HepG2 (cell line): ENCODE results near the gene KSR1. TPM values are rescaled to one million over a fixed set of nuclear protein-coding genes. Genes with fewer than 3 reads are reported as not detected.

Experiments
- ATF7-NPFF ChIP-seq: sonication (generic); formaldehyde crosslinking; IDR thresholded peaks from 2 replicates; pipeline ENCODE4 v1.8.1; 2023; ENCODE audit warnings: mild to moderate bottlenecking, low read depth, missing genetic modification reagents, moderate library complexity
- ETS1 ChIP-seq: sonication (generic); formaldehyde crosslinking; IDR thresholded peaks from 2 replicates; pipeline ENCODE4 v1.4.0; 2020; ENCODE audit warnings: missing genetic modification reagents
- GATAD2A ChIP-seq: IDR thresholded peaks from 2 replicates; pipeline ENCODE4 v1.6.1; 2016
- GLMP ChIP-seq: sonication (generic); formaldehyde crosslinking; IDR thresholded peaks from 2 replicates; pipeline ENCODE4 v1.9.0; 2021; ENCODE audit warnings: missing genetic modification reagents, mild to moderate bottlenecking, borderline replicate concordance
- HMG20B ChIP-seq: conservative IDR thresholded peaks from 2 replicates; pipeline ENCODE4 v1.6.1; 2016; ENCODE audit warnings: missing genetic modification reagents, missing compliant biosample characterization
- NR0B2 ChIP-seq: sonication (generic); formaldehyde crosslinking; IDR thresholded peaks from 2 replicates; pipeline ENCODE4 v1.4.0; 2020; ENCODE audit warnings: mild to moderate bottlenecking, missing genetic modification reagents
- NR1H2 ChIP-seq: sonication (generic); formaldehyde crosslinking; IDR thresholded peaks from 2 replicates; pipeline ENCODE4 v1.8.1; 2022; ENCODE audit warnings: low read depth, missing genetic modification reagents, borderline replicate concordance
- NRL ChIP-seq: sonication (generic); formaldehyde crosslinking; IDR thresholded peaks from 2 replicates; pipeline ENCODE4 v1.5.0; 2020; ENCODE audit warnings: missing genetic modification reagents, mild to moderate bottlenecking, moderate library complexity, borderline replicate concordance
- PBX2 ChIP-seq: IDR thresholded peaks from 2 replicates; pipeline ENCODE4 v1.6.1; 2016; ENCODE audit warnings: control low read depth
- SMARCE1 ChIP-seq: fragments of 450-650 bp; IDR thresholded peaks from 2 replicates; pipeline ENCODE4 v1.6.1; 2017; ENCODE audit warnings: borderline replicate concordance
- THAP9 ChIP-seq: sonication (generic); formaldehyde crosslinking; IDR thresholded peaks from 2 replicates; pipeline ENCODE4; 2020; ENCODE audit warnings: missing genetic modification reagents, mild to moderate bottlenecking, borderline replicate concordance
- U2AF2 ChIP-seq: fragments of 200-400 bp; formaldehyde crosslinking; IDR thresholded peaks from 2 replicates; pipeline ENCODE4 v1.6.1; 2017; ENCODE audit warnings: low read depth, mild to moderate bottlenecking, low read length
- ZNF235 ChIP-seq: sonication (generic); formaldehyde crosslinking; IDR thresholded peaks from 2 replicates; pipeline ENCODE4 v1.8.1; 2023; ENCODE audit warnings: mild to moderate bottlenecking, missing genetic modification reagents, borderline replicate concordance
- ZNF333 ChIP-seq: sonication (generic); formaldehyde crosslinking; IDR thresholded peaks from 2 replicates; pipeline ENCODE4 v1.4.0; 2020; ENCODE audit warnings: mild to moderate bottlenecking, missing genetic modification reagents, borderline replicate concordance
- ZNF343 ChIP-seq: sonication (generic); formaldehyde crosslinking; IDR thresholded peaks from 2 replicates; pipeline ENCODE4 v1.4.0; 2020; ENCODE audit warnings: mild to moderate bottlenecking, missing genetic modification reagents
- ZNF383 ChIP-seq: sonication (generic); formaldehyde crosslinking; IDR thresholded peaks from 2 replicates; pipeline ENCODE4 v1.4.0; 2020; ENCODE audit warnings: missing genetic modification reagents, mild to moderate bottlenecking, borderline replicate concordance
- ZNF670 ChIP-seq: sonication (generic); formaldehyde crosslinking; IDR thresholded peaks from 2 replicates; pipeline ENCODE4 v1.8.0; 2022; ENCODE audit warnings: mild to moderate bottlenecking, missing genetic modification reagents, borderline replicate concordance
- ZNF775 ChIP-seq: sonication (generic); formaldehyde crosslinking; IDR thresholded peaks from 2 replicates; pipeline ENCODE4 v1.4.0; 2020; ENCODE audit warnings: missing genetic modification reagents, mild to moderate bottlenecking, moderate library complexity, borderline replicate concordance
- ZNF800 ChIP-seq: sonication (generic); formaldehyde crosslinking; IDR thresholded peaks from 2 replicates; pipeline ENCODE4 v1.4.0; 2020; ENCODE audit warnings: missing genetic modification reagents
- ZNF878 ChIP-seq: sonication (generic); formaldehyde crosslinking; IDR thresholded peaks from 2 replicates; pipeline ENCODE4 v1.8.1; 2023; ENCODE audit warnings: mild to moderate bottlenecking, missing genetic modification reagents, moderate library complexity
- polyA plus RNA-seq, 8 experiments: library from polyadenylated mRNA; depleted of rRNA in 3 of 8; stranded (reverse) in 7 of 8; unstranded in 1 of 8; fragments of >200 nt; fragmentation: Illumina TruSeq in 4 of 8; extraction: Trizol in 4 of 8; gene quantifications; 2 replicates each; pipeline versions ENCODE4 v1.2.1 to v1.2.3, GENCODE V29; 2011 to 2016; ENCODE audit warnings: low read depth in 4 of 8, missing spikeins in 1 of 8, mixed read lengths in 1 of 8; ENCODE audit not compliant: insufficient read depth in 1 of 8
- total RNA-seq, 5 experiments: library from RNA; depleted of rRNA; stranded (reverse); fragments of >200 nt; fragmentation: Illumina TruSeq; extraction: Trizol; gene quantifications; 2 replicates each; pipeline ENCODE4 v1.2.3, GENCODE V29; 2016; ENCODE audit warnings: low read depth in 1 of 5

KSR1 gene
- total and polyA plus RNA-seq, 2 of the 13 experiments (the other 11 are each of a cell fraction or from before 2014, with no cell fraction given), result 10.1 to 16.6 TPM

GRCh38 chr17:27456681-27457359 is 572 bp downstream of the KSR1 start (continued):
- no peak for TF ChIP-seq GATAD2A (CRISPR knock-in tag)
- no peak for TF ChIP-seq ZNF775
- no peak for TF ChIP-seq ZNF235 (CRISPR knock-in tag)
- no peak for TF ChIP-seq ZNF333 (CRISPR knock-in tag)
- no peak for TF ChIP-seq SMARCE1
- TF ChIP-seq ZNF800 (CRISPR knock-in tag), result no peak
- no peak for TF ChIP-seq U2AF2
- no peak for TF ChIP-seq GLMP (CRISPR knock-in tag)
- no peak for TF ChIP-seq ZNF878 (CRISPR knock-in tag)
- no peak for TF ChIP-seq ATF7-NPFF (CRISPR knock-in tag)
- TF ChIP-seq ZNF670 (CRISPR knock-in tag), result 0 out of 2 replicates have a peak, but pooled peaks have one; percentile 22
- no peak for TF ChIP-seq NR1H2 (CRISPR knock-in tag)
- 0 out of 2 replicates have a peak, but pooled peaks have one; percentile 7 for TF ChIP-seq THAP9 (CRISPR knock-in tag)
- TF ChIP-seq PBX2 (CRISPR knock-in tag), result no peak
- TF ChIP-seq ZNF343 (CRISPR knock-in tag), result no peak
- TF ChIP-seq ETS1 (CRISPR knock-in tag), result no peak
- no peak for TF ChIP-seq ZNF383 (CRISPR knock-in tag)
- TF ChIP-seq NR0B2 (CRISPR knock-in tag), result no peak
- 0 out of 2 replicates have a peak, but pooled peaks have one; percentile 27 for TF ChIP-seq NRL (CRISPR knock-in tag)
- no peak for TF ChIP-seq HMG20B
